IMR-90 (cell line): ENCODE measurements around the gene AP4S1. TPM values are rescaled to one million over a fixed set of nuclear protein-coding genes. Genes with fewer than 3 reads are reported as not detected.

Experiments
- ATAC-seq: fragments of 200-7000 bp; cut with Tn5 transposase; 2 replicates; pipeline ENCODE4 v1.9.1; 2020; ENCODE audit warnings: low read depth, mild to moderate bottlenecking, moderate library complexity
- BruUV-seq: library from RNA; stranded (reverse); fragments of 400-500 nt; replicated peaks from 2 replicates; lab custom pipeline; 2021; lab: Mats Ljungman, UMichigan
- CTCF ChIA-PET: fragments of 300-600 bp; formaldehyde crosslinking; extraction: SDS; loops from one replicate; lab custom pipeline; 2021; ENCODE audit warnings: antibody characterized with exemption; lab: Yijun Ruan, JAX
- POLR2A ChIA-PET: fragments of 300-600 bp; sonication (Branson Sonifier 250); formaldehyde crosslinking; loops from one replicate; lab custom pipeline; 2022; ENCODE audit warnings: antibody characterized with exemption; ENCODE audit not compliant: unreplicated experiment; lab: Charles Lee
- DNase-seq: peaks from one replicate; pipeline ENCODE4 v3.0.0; 2013
- H2AFZ ChIP-seq: replicated peaks from 2 replicates; pipeline ENCODE3; 2013; ENCODE audit warnings: low read length, mild to moderate bottlenecking; ENCODE audit not compliant: poor library complexity
- H2AK5ac ChIP-seq: 2 replicates; pipeline ENCODE4 v1.6.1; 2013; ENCODE audit warnings: low read depth, low read length, inconsistent platforms
- H2AK9ac ChIP-seq: replicated peaks from 2 replicates; pipeline ENCODE3; 2013; ENCODE audit warnings: mild to moderate bottlenecking, low read depth, low read length, moderate library complexity; ENCODE audit not compliant: poor library complexity
- H2BK120ac ChIP-seq: 2 replicates; pipeline ENCODE4 v1.6.1; 2013; ENCODE audit warnings: low read depth, low read length, inconsistent platforms
- H2BK15ac ChIP-seq: 3 replicates; pipeline ENCODE4 v1.6.1; 2013; ENCODE audit warnings: low read depth, low read length, inconsistent platforms
- H2BK20ac ChIP-seq: 2 replicates; pipeline ENCODE4 v1.6.1; 2013; ENCODE audit warnings: low read depth, mild to moderate bottlenecking, inconsistent platforms, low read length, moderate library complexity
- H2BK5ac ChIP-seq: 2 replicates; pipeline ENCODE4 v1.6.1; 2013; ENCODE audit warnings: mild to moderate bottlenecking, low read depth, low read length, inconsistent platforms; ENCODE audit not compliant: poor library complexity, severe bottlenecking
- H3K14ac ChIP-seq: replicated peaks from 2 replicates; pipeline ENCODE4 v1.6.1; 2013; ENCODE audit warnings: low read depth, low read length, inconsistent platforms
- H3K18ac ChIP-seq: 2 replicates; pipeline ENCODE4 v1.6.1; 2013; ENCODE audit warnings: low read depth, low read length, control low read depth
- H3K23ac ChIP-seq: 2 replicates; pipeline ENCODE4 v1.6.1; 2013; ENCODE audit warnings: low read depth, low read length, inconsistent platforms
- H3K27ac ChIP-seq: 2 replicates; pipeline ENCODE4 v1.5.1; 2013; ENCODE audit warnings: mild to moderate bottlenecking, control low read depth, low read length; ENCODE audit not compliant: insufficient read depth
- H3K27me3 ChIP-seq: 2 replicates; pipeline ENCODE4 v1.6.1; 2013; ENCODE audit warnings: low read length; ENCODE audit not compliant: control insufficient read depth, insufficient read depth
- H3K36me3 ChIP-seq: 2 replicates; pipeline ENCODE4 v1.6.1; 2013; ENCODE audit warnings: low read length, mixed read lengths; ENCODE audit not compliant: control insufficient read depth, insufficient read depth
- H3K4ac ChIP-seq: 2 replicates; pipeline ENCODE4 v1.6.1; 2013; ENCODE audit warnings: low read depth, low read length, inconsistent platforms
- H3K4me1 ChIP-seq: 2 replicates; pipeline ENCODE4 v1.6.1; 2013; ENCODE audit warnings: low read length, mixed read lengths; ENCODE audit not compliant: control insufficient read depth, insufficient read depth
- H3K4me2 ChIP-seq: 2 replicates; pipeline ENCODE4 v1.6.1; 2013; ENCODE audit warnings: low read depth, mild to moderate bottlenecking, control low read depth, low read length, moderate library complexity
- H3K4me3 ChIP-seq: 2 replicates; pipeline ENCODE4 v1.5.1; 2013; ENCODE audit warnings: low read depth, mild to moderate bottlenecking, control low read depth, low read length, moderate library complexity; ENCODE audit not compliant: insufficient read depth
- H3K56ac ChIP-seq: 2 replicates; pipeline ENCODE4 v1.6.1; 2013; ENCODE audit warnings: low read length, inconsistent platforms; ENCODE audit not compliant: insufficient read depth; ENCODE audit errors: extremely low read depth
- H3K79me1 ChIP-seq, 2 experiments: 2 replicates each; pipeline ENCODE4 v1.6.1; 2013; ENCODE audit warnings: low read length in 2 of 2, inconsistent platforms in 1 of 2, low read depth in 1 of 2
- H3K9ac ChIP-seq: 2 replicates; pipeline ENCODE4 v1.6.1; 2013; ENCODE audit warnings: low read depth, low read length, control low read depth
- H3K9me1 ChIP-seq: 2 replicates; pipeline ENCODE4 v1.6.1; 2013; ENCODE audit warnings: low read length, inconsistent platforms; ENCODE audit not compliant: insufficient read depth
- H3K9me3 ChIP-seq: 2 replicates; pipeline ENCODE4 v1.6.1; 2013; ENCODE audit warnings: low read length; ENCODE audit not compliant: control insufficient read depth, insufficient read depth
- H4K20me1 ChIP-seq: 2 replicates; pipeline ENCODE4 v1.6.1; 2013; ENCODE audit warnings: low read length, inconsistent platforms; ENCODE audit not compliant: insufficient read depth
- H4K5ac ChIP-seq: 2 replicates; pipeline ENCODE4 v1.6.1; 2013; ENCODE audit warnings: mild to moderate bottlenecking, low read depth, low read length, control low read depth
- H4K8ac ChIP-seq, 2 experiments: 2 replicates each; pipeline ENCODE4 v1.6.1; 2013; ENCODE audit warnings: low read depth in 2 of 2, low read length in 2 of 2, control low read depth in 1 of 2, inconsistent platforms in 1 of 2
- H4K91ac ChIP-seq: 2 replicates; pipeline ENCODE4 v1.6.1; 2013; ENCODE audit warnings: low read depth, low read length, inconsistent platforms; ENCODE audit not compliant: insufficient read depth
- BHLHE40 ChIP-seq: fragments of 150-350 bp; IDR thresholded peaks from 2 replicates; pipeline ENCODE4 v1.6.1; 2016; ENCODE audit warnings: mild to moderate bottlenecking, low read depth, low read length
- CEBPB ChIP-seq: IDR thresholded peaks from 2 replicates; pipeline ENCODE4 v1.6.1; 2012; ENCODE audit warnings: low read depth, low read length, improper control_type of control experiment
- CHD1 ChIP-seq: IDR thresholded peaks from 2 replicates; pipeline ENCODE4 v1.6.1; 2012; ENCODE audit warnings: low read depth, low read length, improper control_type of control experiment
- CTCF ChIP-seq: conservative IDR thresholded peaks from 2 replicates; pipeline ENCODE4 v1.5.1; 2012; ENCODE audit warnings: mild to moderate bottlenecking, low read depth, low read length, improper control_type of control experiment
- ELK1 ChIP-seq: fragments of 150-350 bp; IDR thresholded peaks from 2 replicates; pipeline ENCODE4 v1.6.1; 2016; ENCODE audit warnings: low read depth, mild to moderate bottlenecking, low read length, moderate library complexity, borderline replicate concordance
- FOS ChIP-seq: fragments of 150-350 bp; IDR thresholded peaks from 2 replicates; pipeline ENCODE4 v1.6.1; 2016; ENCODE audit warnings: low read depth, low read length
- MAFK ChIP-seq: IDR thresholded peaks from 2 replicates; pipeline ENCODE4 v1.6.1; 2012; ENCODE audit warnings: low read depth, low read length, improper control_type of control experiment
- MAZ ChIP-seq: IDR thresholded peaks from 2 replicates; pipeline ENCODE4 v1.6.1; 2012; ENCODE audit warnings: low read depth, mild to moderate bottlenecking, low read length, improper control_type of control experiment, moderate library complexity, borderline replicate concordance
- MXI1 ChIP-seq: IDR thresholded peaks from 2 replicates; pipeline ENCODE4 v1.6.1; 2012; ENCODE audit warnings: low read depth, mild to moderate bottlenecking, low read length, moderate library complexity, borderline replicate concordance
- NFE2L2 ChIP-seq: fragments of 150-350 bp; IDR thresholded peaks from 2 replicates; pipeline ENCODE4 v1.6.1; 2016; ENCODE audit warnings: low read depth, mild to moderate bottlenecking, low read length
- POLR2A ChIP-seq: IDR thresholded peaks from 2 replicates; pipeline ENCODE4 v1.6.1; 2012; ENCODE audit warnings: mild to moderate bottlenecking, low read depth, low read length
- RAD21 ChIP-seq: IDR thresholded peaks from 2 replicates; pipeline ENCODE4 v1.6.1; 2012; ENCODE audit warnings: low read length, improper control_type of control experiment
- RCOR1 ChIP-seq: IDR thresholded peaks from 2 replicates; pipeline ENCODE4 v1.6.1; 2012; ENCODE audit warnings: mild to moderate bottlenecking, low read length, improper control_type of control experiment; ENCODE audit not compliant: insufficient replicate concordance
- RFX5 ChIP-seq: IDR thresholded peaks from 2 replicates; pipeline ENCODE4 v1.8.0; 2012; ENCODE audit warnings: low read depth, mild to moderate bottlenecking, low read length, moderate library complexity
- SMC3 ChIP-seq: fragments of 150-350 bp; IDR thresholded peaks from 2 replicates; pipeline ENCODE4 v1.6.1; 2016; ENCODE audit warnings: low read depth, mild to moderate bottlenecking, antibody characterized with exemption, low read length, moderate library complexity
- USF2 ChIP-seq: fragments of 150-350 bp; IDR thresholded peaks from 2 replicates; pipeline ENCODE4 v1.6.1; 2017; ENCODE audit warnings: mild to moderate bottlenecking, antibody characterized with exemption, low read length, low read depth
- WGBS, 2 experiments: methylation state at CpG; one replicate each; pipeline versions ENCODE4 v1.1.5 to v1.1.7; 2013; ENCODE audit warnings: missing lambda C conversion rate in 2 of 2; ENCODE audit not compliant: insufficient read length in 1 of 2; ENCODE audit errors: extremely low coverage in 2 of 2; 5-methylcytosine and 5-hydroxymethylcytosine counted together
- dilution Hi-C: fragments of 300-500 bp; cut with HindIII; formaldehyde crosslinking; loops from one replicate; pipeline ENCODE4 v1.14.3; 2018; ENCODE audit warnings: low sequenced_read_pairs; ENCODE audit not compliant: unreplicated experiment
- in situ Hi-C: fragments of 300-500 bp; cut with MboI; formaldehyde crosslinking; loops from 3 replicates; pipeline ENCODE4 v1.14.3; 2019; ENCODE audit warnings: low sequenced_read_pairs, inconsistent platforms, mixed read lengths
- intact Hi-C: fragments of 100-400 bp; cut with micrococcal nuclease; formaldehyde crosslinking; loops from 2 replicates; pipeline ENCODE4 v1.10.0; 2022
- polyA plus RNA-seq, 3 experiments: library from polyadenylated mRNA; depleted of rRNA; stranded (reverse); fragments of >200 nt; gene quantifications; 2 replicates each; pipeline ENCODE4 v1.2.3, GENCODE V29; 2012; ENCODE audit warnings: low replicate concordance in 1 of 3
- total RNA-seq: library from RNA; depleted of rRNA; stranded (reverse); fragments of >200 nt; gene quantifications from 2 replicates; pipeline ENCODE4 v1.2.3, GENCODE V29; 2012

AP4S1 gene
- total and polyA plus RNA-seq, 2 of the 4 experiments (the other 2 are of a cell fraction), result 2.7 to 4.5 TPM

- Histone ChIP-seq H3K14ac (no peak overlapping the region), H4K20me1 (peaks cover 4% of the 10 kb centered on the region; the same call in 1 of the 2 replicates), H2AFZ (no peak overlapping the region), H2BK120ac (no peak overlapping the region), H4K8ac (no peak overlapping the region), H3K79me1 (peaks cover 9 to 21% of the 10 kb centered on the region in 2 experiments), H2BK15ac (no peak overlapping the region), H3K9ac (no peak overlapping the region), H3K9me3 (no peaks in the 10 kb centered on the region), H2AK9ac (no peak overlapping the region), H2AK5ac (no peak overlapping the region), H3K23ac (no peak overlapping the region), H3K36me3 (peaks cover 36% of the 10 kb centered on the region), H3K4me1 (peaks cover 4% of the 10 kb centered on the region), H3K9me1 (peaks cover 12% of the 10 kb centered on the region), H3K4me3 (no peak overlapping the region), H4K5ac (no peak overlapping the region), H2BK5ac (no peak overlapping the region), H3K18ac (no peak overlapping the region), H4K91ac (no peak overlapping the region), H3K4me2 (no peak overlapping the region), H3K4ac (no peak overlapping the region), H2BK20ac (no peak overlapping the region), H3K27ac (no peak overlapping the region), H3K27me3 (no peaks in the 10 kb centered on the region), H3K56ac (no peak overlapping the region)
- no TSS peak for BruUV-seq
- ATAC-seq (no peak), DNase-seq (no peak)
- dilution Hi-C loops, result no loop called here
- WGBS, 2 experiments, result 86% methylated on average over 1 of the region's 6 CpGs; no CpG with 5 or more reads in 1 of the 2 experiments
- CTCF ChIA-PET, result no interaction called here
- intact Hi-C loops, result no loop called here
- in situ Hi-C loops, result no loop called here
- TF ChIP-seq NFE2L2, result no peak
- no peak for TF ChIP-seq CEBPB
- no peak for TF ChIP-seq FOS
- no peak for TF ChIP-seq MAFK
- no peak for TF ChIP-seq SMC3
- TF ChIP-seq USF2, result no peak
- TF ChIP-seq RFX5, result no peak
- TF ChIP-seq BHLHE40, result no peak
- TF ChIP-seq MAZ, result no peak
- TF ChIP-seq RCOR1, result no peak
- no peak for TF ChIP-seq RAD21
- no peak for TF ChIP-seq CHD1
- TF ChIP-seq POLR2A, result no peak
- no peak for TF ChIP-seq CTCF
- no peak for TF ChIP-seq MXI1
- no peak for TF ChIP-seq ELK1
- POLR2A ChIA-PET, result no interaction called here
Observed at GRCh38 chr14:31133133-31133532, 107.7 kb downstream of the AP4S1 start.
